ENCODE results near the gene KSR1. TPM values are rescaled to one million over a fixed set of nuclear protein-coding genes. Genes with fewer than 3 reads are reported as not detected.
"Not testable (repeated sequence)": the region's sequence is repeated elsewhere in the genome, so short reads cannot be mapped to it uniquely, and the experiment has no call there.

Gene KSR1
- total RNA-seq, 1 experiment from 2014 or later: 7.8 TPM

DNA sequence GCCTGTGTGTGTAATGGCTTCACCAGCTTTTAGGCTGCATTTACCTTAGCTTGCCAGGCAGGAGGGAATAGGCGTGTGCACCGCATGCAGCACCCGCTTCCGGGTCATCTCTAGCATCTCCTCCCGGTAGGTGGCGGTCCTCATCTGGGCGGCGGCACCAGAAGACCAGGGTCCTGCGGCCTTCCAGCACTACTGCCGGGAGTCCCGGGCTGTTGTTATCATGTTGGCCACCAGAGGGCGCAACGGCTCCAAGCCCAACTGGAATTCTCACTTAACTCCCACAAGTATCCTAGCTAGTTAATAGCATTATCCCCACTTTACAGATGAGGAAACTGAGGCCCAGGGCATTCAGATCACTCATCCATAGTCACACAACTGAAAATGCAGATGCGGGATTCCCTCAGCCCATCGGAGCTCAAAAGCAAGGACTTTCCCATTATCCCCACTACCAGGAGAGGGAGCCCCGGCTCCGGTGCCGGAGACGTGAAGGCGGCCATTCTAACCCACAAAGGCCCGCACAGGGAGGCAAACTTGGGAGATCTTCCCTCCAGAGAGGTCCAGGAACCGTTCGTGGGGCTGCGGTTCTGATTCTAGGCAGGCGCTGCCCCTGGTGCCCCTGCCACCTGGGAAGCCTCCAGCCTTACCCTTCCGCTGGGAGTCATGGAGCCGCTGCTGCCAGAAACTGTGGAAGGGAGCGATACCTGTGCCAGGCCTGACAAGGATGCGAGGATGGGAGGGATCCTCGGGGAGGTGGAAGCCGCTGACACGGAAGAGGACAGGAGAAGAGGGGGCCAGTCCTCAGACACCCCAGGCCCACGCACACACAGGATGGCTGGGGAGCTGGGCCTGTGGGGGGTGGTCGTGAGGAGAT is 198.6 kb downstream of the KSR1 start:
- peak; percentile 87 for DNase-seq (ENCODE audit: low spot score)

DNA sequence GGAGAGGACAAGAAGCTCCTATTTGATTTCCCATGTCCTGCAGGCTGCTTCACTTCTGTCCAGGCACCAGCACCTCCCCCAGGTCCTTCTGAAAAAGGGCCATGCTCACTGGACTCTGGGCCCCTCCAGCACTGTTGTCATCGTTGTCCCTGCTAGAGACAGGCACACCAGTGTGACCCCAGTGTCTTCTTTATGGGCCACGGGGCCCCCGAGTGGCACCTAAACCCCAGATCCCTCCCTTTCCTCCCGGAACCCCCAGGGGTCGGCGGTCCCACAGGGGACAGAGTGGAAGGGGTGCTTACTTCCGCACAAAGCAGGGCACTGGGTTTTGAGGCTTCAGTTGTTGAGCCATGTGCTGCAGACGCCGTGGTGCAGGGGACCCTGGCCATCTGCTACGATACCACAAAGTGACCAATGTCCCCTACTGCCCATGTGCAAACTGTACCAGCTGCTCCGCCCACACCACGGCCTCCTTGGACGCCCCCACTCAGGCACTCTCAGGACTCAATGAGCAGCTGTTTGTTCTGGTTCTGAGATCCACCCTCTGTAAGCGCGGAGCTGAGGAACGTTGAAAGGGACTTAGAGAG is 199.4 kb downstream of the KSR1 start:
- DNase-seq (ENCODE audit: low spot score): not testable (repeated sequence)

DNA sequence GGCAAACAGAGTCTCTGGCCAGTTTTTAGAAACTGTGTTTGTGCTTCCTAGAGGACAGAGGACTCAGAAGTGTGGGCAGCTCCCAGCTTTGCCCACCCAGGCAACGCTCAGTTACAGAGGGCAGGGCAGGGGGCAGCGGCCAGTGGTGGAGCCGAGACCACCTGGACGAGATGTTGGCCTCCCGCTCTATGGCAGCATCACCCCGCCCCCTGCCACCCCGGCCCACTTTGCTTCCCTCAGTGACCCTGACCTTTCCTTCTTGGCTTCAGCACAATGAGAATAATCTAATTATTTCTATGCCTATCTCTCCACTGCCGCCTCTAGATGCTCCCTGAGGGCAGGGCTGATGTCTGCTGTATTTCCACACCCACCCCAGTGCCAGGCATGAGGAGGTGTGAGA is 200.4 kb downstream of the KSR1 start:
- not testable (repeated sequence) for DNase-seq (ENCODE audit: low spot score)

DNA sequence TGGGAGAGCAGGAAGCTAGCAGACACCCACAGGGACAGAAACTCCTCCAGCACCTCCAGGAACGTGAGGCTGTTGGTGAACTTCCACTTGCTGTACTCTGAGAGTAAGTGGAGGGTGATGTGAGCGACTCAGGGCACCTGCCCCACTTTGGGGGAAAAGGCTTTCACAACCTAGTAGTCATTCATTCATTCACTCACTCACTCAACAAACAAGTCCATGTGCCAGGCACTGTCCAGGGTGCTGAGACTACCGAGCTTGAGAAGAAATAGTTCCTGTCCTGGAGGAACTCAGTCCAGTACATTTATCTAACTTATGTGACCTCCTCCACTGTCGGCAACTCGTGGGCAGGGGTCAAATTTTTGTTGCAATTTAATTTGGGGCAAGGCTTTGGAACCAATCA is 201.4 kb downstream of the KSR1 start:
- peak; percentile 14 for DNase-seq (ENCODE audit: low spot score)

DNA sequence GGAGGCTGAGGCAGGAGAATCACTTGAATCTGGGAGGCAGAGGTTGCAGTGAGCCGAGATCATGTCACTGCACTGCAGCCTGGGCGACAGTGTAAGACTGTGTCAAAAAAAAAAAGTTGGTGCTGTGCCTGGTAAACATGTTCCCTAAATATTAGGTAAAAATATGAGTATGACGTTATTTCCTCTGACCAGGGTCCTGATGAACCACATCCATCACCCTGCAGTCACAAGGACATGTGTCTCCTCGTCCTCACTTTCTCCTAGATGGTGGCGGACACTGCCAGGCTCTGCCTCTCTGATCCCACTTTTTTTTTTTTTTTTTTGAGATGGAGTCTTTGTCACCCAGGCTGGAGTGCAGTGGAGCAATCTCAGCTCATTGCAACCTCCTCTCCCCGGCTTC is 203.4 kb downstream of the KSR1 start:
- no peak for DNase-seq (ENCODE audit: low spot score)

DNA sequence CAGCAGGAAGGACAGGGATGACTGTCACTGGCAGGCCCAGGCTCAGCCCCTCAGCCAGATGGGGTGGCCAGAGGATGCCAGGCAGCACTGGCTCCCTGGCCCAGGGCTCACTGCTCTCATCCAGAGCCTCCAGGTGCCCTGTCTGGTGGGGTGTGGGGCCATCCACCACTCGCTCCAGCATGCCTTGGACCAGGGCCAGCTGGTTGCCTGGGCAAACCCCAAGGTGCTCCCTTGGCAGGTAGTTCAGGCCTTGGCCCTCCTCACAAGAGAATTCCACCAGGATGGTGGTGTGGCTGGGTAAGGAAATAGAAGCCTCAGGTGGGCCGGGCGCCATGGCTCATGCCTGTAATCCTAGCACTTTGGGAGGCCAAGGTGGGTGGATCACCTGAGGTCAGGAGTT is 204.2 kb downstream of the KSR1 start:
- DNase-seq (ENCODE audit: low spot score): no peak

DNA sequence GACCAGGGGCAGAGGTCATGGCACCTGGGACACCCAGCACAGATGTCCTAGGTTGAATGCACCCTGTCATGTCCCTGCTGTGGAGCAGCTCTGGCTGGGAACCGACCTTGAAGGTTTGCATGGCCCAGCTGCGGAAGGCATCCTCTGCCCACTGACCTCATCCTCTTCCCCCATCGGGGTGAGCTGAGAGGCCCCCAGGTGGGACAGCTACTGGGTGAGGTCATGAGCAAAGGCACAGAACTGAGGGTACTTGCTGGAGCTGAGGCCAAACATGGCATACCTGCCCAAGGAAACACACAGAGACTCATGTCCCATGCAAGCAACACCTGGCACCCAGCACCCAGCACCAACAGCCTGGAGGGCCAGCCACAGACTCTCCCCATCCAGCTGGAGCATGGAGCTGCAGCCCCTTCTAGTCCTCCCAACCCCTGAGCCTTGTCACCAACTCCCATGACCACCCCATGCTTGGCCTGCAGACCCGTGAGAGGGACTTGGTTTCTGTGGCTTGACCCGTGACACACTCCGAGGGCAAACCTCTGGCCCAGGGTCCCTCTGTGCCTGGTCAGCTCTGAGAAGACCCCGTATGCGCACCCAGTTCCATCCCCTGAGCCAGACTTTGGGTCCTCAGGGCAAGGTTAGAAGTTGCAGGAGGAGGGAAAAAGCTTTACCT is 207.8 kb downstream of the KSR1 start:
- no peak for DNase-seq (ENCODE audit: low spot score)

DNA sequence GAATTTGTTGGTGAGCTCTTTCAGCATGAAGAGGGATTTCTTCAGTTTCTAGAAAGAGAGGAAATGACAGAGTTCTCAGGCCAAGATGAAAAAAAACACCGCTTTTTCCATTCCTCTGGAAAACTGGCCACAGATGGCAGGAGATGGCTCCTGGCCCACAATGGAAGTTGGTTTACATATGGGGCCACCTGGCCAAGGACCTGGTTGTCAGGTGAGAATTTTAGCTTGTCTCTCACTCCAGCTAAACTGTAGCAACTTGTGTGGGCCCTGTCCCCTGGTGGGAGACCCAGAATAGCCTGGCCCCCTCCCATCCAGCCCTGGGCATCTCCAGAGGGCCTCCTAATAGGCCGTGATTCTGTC is 208.3 kb downstream of the KSR1 start:
- no peak for DNase-seq (ENCODE audit: low spot score)

DNA sequence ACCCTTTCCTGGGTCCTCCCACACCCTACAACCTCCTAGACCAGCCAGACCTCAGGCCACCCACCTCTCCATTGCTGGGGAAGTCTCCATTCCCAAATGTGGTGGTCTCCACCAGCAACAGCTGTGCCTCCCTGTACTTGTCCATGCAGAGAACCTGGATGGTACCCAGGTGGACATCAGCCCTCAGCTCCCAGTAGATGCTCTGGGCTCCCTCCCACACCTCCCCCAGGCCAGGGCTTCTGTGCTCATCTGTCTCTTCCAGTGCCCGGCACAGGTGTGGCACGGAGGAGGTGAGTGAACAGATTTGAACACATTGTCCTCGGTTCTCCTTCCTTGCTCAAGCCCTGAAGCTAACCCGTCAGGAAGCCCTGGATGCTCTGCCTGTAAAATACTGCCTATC is 209.3 kb downstream of the KSR1 start:
- no peak for DNase-seq (ENCODE audit: low spot score)

DNA sequence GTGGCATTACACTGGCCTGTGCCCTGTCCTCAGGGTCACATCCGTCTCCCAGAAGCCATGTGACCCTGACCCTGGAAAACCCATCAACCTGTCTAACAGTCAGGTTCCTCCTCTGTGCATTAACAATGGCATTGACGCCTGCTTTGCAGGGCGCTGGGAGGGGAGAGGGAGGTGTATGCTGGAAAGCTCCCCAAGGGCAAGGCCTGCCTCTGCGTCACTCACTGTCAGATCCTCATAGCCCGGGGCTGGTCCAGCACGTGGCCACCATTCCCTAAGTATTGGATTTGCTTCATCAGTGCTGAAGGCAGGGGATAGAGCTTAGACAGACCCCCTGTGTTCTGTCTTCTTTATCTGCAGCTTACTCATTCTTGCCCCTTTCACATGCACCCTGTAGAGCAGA is 210.0 kb downstream of the KSR1 start:
- DNase-seq (ENCODE audit: low spot score): not testable (repeated sequence)

DNA sequence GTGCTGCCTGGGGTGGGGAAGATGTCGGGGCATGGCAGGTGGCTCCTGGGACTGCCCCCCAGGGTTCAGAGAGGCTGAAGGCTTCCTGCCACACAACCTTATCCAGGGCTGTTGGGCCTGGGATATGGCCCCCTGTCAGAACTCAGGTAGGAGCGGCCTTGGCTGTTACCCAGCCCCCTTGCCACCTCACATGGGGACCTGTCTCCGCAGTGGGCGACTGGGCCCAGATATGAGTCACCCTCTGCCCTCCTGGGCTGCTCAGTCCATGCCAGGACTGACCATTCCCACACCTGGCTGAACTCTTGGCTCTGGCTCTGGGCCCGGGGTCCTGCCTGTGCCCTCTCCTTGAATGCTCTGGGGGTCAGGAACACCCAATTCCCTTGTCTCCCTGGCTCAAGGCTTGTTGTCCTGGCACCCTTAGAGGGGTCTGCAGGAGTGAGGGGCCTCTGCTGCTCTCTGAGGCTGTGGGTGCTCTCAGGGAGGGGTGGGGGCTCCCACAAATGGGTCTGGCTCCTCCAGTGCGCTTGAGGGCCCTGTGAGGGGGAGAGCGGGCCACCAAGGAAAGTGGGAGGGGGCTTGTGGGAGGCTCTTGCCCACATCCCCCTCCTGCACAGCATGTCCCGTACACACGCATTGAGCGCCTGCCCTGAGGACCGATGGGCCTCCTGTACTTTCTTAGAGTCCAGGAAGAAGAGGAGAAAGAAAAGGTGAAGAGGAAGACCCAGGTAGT is 210.7 kb downstream of the KSR1 start:
- no peak for DNase-seq (ENCODE audit: low spot score)

DNA sequence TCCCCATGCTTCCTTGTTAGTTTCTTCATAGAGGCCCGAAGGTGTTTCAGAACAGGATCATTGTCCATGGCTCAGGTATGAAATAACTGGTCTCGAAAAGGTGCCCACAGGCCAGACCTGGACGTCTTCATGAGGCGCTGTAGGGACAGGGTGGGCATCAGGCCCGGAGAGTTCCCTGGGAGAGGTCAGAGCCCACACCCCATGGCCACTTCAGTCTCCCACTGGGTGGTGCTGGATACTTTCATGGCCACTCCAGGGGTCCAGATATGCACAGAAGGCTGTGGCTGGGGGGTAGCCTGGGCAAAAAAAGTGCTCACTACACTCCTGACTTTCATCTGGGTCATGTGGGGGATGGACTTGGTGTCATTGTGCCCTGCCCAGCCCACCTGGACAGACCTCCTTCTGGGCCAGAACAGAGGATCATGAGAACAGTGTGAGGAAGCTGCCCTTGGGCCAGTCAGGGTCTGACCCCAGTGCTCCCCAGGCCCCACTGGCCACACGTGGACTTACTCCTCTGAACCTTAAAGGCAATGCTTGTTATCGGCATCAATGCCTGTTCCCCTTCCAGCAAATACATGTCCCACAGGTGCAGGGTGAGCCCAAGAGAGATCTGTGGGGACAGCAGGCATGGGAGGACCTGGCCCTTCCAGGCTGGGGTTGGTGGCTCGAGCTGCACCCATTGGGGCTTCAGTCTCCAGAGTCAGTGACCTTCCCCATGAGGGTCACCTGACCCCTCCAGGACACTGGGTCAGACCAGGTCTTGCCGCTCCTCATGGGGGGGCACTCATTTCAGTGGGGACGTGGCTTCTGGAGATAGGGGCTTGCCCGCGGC is 211.6 kb downstream of the KSR1 start:
- no peak for DNase-seq (ENCODE audit: low spot score)

DNA sequence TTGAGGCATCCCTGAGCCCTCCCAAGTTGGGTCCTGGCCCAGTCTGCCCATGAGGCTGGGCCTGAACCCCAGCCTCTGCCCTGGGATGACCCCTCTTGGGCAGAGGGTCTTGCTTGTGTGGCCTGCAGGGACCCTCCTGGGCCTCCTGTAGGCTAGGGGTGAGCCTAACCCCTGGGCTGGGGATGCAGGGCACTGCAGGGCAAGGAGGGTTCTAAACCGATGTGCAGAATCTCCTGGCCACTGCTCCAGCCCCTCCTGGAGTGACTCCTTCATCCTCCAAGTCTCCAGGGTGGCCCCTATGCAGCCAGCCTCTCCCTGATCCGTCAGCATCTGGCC is 212.2 kb downstream of the KSR1 start:
- no peak for DNase-seq (ENCODE audit: low spot score)

DNA sequence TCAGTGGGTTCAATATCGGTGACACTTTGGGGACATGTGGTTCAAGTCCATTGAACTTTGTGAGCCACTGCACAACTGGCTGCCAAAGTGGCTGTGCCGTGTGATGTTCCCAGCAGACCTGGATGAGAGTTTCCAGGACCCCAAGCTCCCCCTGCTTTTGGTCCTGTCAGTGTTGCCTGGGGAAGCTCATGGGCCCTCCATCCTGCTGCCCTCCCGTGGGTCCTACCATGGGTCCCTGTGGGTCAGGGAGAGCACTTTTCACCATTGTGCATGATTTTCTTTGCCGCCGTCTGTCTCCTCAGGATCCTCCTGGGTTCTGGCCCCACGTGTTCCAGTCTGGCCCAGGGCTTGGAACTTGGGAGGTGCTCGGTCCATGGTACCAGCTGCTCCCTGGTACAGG is 212.9 kb downstream of the KSR1 start:
- DNase-seq (ENCODE audit: low spot score): no peak

DNA sequence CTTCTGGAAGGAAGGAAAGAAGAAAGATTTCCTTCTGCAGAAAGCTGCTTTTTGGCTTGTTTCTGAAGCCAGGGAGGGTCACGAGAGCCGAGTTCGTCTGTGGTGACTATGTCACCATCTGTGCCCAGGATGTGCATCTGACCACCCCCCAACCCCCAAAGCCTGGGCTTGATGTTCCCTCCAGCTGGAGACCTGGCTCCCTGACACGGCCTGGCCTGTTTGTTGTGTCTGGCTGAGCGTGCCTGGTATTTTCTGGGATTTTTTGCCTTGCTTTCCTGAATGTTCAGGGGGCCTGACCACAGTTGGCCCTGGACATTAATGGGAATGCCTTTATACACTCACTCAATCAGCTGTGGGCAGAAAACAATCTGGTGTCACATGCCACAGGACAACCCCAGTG is 213.6 kb downstream of the KSR1 start:
- DNase-seq (ENCODE audit: low spot score): no peak

DNA sequence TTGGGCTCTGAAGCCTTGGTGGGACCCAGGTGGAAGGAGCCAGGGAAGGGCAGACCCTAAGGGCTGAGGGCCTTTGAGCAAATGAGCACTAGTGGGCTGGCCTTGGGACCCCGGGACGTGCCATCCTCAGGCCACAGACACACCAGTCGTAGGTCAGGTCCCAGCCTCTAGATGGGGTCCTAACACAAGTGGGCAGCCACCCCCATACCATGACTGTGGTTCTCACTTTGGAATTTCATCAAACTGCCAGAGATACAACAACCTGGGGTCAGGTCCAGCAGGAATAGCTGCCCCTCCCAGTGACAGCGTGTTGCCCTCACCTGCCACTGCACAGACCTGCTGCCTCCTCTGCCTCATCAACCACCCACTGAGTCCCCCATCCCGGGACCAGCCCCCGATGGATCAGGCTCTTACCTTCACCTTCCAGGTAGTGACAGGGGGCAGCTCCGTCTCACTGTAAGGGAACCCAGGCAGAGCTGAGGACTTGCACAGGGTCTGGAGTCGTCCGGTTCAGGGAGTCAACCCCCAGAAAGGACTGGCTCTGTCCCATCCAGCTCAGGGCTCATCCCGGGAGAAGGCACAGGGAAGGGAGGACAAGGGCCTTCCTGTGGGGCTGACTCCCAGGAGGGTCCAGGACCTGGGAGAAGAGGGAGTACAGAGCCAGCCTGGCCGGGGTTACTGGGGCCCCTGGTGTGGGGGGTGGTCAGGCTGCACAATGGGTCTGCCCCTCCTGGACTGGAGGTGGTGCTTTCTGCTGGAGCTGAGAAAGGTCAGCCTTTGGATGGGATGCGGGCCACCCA is 214.7 kb downstream of the KSR1 start:
- DNase-seq (ENCODE audit: low spot score): no peak

DNA sequence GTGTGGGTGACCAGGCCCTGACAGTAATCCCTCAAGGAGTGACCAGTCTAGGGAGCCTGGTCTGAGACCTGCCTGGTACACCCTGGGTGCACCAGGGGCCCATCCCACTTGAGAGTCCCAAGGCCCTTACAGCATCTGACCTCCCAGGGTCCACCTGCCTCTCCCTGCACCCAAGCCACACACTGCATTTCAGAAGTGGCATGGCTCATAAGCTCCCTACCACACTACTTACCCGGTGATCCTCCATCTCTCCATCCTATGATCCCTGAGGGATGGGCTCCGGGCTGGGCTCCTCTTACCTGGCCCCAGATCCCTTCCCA is 215.3 kb downstream of the KSR1 start:
- no peak for DNase-seq (ENCODE audit: low spot score)

DNA sequence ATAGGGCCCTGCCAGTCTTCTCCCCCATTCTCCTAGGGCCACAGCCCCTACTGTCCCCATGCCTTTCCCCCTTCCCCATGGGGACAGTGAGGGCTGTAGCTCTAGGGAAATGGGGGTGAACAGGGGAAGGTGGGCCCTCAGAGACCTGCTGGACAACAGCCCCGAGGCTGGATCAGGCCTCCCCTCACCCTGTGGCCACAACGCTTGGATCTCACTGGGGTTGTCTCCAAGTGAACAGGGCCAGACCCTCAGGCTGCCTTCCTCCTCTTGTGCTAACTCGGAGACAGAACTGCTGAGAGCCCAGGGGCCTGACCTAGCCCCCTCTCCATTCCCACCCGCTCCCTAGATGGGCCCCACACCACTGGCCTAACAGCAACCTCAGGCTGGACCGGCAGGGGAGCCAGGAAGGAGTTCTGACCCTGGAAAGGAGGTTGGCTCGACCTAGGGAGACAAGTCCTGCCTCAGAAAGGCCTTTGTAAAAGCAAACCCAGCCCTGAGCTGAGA is 215.8 kb downstream of the KSR1 start:
- not testable (repeated sequence) for DNase-seq (ENCODE audit: low spot score)

DNA sequence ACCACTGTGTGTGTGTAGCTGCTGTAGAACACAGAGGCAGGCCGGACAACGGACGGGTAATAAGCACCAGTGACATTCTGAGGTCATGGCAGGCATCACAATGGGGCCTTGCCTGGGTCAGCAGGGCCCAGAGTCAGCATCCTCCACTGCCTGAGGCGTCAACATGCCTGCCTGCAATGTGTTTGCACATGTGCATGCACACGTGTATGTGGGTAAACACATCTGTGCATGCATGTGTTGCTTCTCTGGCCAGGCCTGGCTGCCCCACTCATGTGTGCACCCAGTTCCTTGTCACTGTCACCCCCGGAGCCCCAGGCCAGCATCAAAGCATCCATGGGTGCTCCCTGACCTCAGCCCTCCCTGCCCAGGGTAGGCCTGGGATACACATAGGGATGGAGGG is 218.1 kb downstream of the KSR1 start:
- no peak for DNase-seq (ENCODE audit: low spot score)
